ENCODE measurements around the gene EWSR1.
A peak's percentile ranks its signal among the peaks of the same experiment; 100 is the strongest.

The EWSR1 gene

DNA sequence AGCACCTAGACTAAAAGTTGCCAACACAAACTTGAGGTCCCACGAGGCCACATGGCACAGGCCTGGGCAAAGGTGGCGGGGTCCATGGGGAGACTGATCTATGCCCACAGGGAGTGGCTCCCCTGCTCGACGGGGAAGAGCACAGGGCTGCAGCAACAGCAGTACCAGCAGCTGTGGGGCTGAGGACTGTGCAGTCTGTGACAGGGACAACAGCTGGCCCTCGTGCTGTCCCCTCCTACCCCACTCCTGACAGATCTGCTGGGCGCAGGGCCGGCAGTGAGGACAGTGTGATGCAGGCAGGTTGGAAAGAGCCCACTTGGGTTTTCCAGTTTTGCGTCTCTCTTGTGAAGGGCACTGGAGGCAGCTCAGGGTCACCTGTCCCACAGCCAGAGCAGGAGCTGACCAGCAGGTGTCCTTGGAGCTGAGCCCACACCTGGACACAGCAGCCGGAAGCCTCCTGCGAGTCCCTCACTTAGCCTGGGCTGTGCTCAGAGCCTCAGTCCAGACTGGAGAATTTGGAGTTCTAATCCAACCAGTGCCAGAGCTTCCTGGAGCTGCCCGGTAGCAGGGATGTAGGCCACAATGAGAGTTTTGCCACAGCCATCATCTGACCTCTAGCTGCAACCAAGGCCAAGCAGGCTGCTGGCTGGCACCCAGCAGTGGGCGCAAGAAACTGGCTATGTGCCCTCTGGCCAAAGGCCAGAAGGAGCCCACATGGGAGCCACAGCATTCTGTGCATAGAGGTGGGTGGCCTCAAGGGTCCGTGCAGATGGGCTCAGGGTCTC lies 34.8 kb downstream of the EWSR1 start:
- DNase-seq (ENCODE audit: low read depth, low spot score): no peak

- DNase-seq (ENCODE audit: low read depth, low spot score): no peak
Measured at GRCh38 chr22:29305836-29306174, 37.7 kb downstream of the EWSR1 start.

- peak; percentile 67 for DNase-seq (ENCODE audit: low read depth, low spot score)
Measured at GRCh38 chr22:29306175-29306834, 38.2 kb downstream of the EWSR1 start, which contains the start of gene GAS2L1. Gene GAS2L1 (plus strand): TSS chr22:29306650. CDS start chr22:29308106, 1,456 bp downstream.

DNA sequence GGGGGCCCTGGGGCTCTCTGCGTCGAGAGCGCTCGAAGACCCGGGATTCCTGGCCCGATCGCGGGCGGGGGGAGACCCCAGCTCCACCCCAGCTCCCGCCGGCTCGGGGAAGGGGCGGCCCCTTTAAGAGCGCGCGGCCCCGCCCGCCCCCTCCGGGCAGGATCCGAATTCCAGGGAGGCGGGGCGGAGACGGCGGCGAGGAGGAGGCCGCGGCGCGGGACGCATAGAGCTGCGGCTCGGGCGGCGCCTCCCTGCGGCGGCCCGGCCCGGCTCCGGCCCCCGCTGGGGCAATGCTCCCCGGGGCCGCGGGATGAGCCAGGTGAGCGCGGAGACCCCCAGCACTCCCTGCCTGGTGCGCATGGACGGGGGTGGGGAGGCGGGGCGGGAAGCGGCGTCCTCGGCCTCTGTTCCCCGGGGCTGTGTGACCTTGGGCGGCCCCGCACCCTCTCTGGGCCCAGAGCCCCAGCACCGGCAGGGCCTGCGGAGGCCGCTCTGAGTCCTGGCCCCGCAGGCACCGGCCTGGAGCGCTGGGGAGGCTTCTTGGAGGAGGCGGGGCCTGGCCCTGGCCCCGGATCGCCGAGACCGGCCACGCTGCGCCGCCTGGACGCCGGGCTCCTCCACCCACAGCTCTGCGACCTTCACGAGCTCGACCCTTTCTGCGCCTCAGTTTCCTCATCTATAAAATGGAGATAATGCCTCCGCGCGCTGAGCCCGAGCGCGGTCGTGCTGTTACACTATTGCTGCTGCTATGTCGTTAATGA lies 38.9 kb downstream of the EWSR1 start:
- DNase-seq (ENCODE audit: low read depth, low spot score): no peak

DNA sequence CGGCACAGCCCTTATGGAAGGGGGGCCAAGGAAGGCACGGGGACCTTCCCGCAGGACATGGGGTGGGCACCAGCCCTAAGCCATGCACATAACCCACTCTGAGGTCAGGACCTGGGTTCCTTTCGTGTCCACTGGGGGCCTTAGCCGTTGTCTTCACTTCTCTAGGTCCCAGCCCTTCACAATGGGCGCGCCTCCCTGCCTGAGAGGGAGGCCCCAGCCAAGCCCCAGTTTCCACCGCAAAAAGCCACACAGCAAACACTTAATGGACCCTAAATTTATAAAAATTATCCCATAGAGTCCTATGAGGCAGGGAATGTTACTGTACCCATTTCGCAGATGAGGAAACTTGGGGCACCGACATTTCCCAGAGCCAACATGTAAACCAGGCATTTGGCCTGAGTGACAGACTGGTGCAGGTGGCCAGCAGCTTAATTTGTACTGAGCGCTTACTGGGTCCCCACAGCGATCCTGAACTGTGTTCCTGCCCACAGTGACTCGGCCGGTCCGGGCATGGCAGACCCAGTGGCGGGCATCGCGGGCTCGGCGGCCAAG lies 39.6 kb downstream of the EWSR1 start:
- DNase-seq (ENCODE audit: low read depth, low spot score): no peak

DNA sequence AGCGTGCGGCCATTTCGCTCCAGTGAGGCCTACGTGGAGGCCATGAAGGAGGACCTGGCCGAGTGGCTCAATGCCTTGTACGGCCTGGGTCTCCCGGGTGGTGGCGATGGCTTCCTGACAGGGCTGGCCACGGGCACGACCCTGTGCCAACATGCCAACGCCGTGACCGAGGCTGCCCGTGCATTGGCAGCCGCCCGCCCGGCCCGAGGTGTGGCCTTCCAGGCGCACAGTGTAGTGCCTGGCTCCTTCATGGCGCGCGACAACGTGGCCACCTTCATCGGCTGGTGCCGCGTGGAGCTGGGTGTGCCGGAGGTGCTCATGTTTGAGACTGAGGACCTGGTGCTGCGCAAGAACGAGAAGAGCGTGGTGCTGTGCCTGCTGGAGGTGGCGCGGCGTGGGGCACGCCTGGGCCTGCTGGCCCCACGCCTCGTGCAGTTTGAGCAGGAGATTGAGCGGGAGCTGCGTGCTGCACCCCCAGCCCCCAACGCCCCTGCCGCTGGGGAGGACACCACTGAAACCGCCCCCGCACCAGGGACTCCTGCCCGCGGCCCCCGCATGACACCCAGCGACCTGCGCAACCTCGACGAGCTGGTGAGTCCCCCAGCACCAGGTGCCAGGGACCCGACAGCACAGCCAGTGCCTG lies 40.2 kb downstream of the EWSR1 start:
- DNase-seq (ENCODE audit: low read depth, low spot score): no peak

DNA sequence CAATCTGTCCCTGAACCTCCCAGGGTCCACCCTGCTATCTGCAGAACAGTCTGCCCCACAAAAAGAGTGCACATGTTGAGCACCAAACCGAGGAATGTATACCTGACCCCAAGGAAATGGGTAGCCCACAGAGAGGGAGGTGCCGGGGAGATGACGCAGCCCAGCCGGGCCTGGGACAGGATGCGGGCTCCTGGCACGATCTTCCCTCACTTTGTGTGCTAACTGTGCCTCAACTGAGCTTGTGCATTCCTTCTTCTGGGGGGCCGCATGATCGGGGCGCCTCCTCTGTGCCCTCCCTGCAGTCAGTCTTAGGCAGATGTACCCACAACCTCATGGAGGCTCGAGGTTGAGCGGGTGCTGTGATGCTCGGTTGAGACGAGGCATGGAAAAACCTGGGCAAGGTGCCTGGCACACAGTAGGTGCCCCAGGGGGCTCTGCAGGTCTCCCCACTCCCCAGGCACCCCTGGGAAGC lies 40.8 kb downstream of the EWSR1 start:
- no peak for DNase-seq (ENCODE audit: low read depth, low spot score)

GRCh38 chr22:29309332-29310064 lies 41.4 kb downstream of the EWSR1 start:
- DNase-seq (ENCODE audit: low read depth, low spot score): no peak

DNA sequence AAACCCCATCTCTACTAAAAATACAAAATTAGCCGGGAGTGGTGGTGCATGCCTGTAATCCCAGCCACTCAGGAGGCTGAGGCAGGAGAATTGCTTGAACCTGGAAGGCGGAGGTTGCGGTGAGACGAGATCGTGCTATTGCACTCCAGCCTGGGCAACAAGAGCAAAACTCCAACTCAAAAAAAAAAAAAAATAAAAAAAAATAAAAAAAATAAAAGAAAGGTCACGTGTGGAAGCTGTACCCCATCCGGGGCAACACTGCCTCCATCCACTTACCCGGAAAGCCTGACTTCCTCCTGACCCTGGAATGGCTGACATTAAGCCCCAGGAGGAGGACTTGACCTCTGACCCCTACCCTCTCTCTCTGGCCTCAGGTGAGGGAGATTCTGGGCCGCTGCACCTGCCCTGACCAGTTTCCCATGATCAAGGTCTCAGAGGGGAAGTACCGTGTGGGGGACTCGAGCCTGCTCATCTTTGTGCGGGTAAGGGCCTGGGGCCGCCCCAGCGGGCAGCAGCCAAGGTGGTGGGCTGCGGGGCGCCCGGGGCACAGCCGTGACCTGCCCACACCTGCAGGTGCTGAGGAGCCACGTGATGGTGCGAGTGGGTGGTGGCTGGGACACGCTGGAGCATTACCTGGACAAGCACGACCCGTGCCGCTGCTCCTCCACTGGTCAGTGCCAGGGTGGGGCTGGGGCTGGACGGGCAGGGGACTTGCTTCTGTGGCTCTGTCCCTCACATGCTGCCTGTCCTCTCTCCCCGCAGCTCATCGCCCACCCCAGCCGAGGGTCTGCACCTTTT lies 42.2 kb downstream of the EWSR1 start:
- DNase-seq (ENCODE audit: low read depth, low spot score): no peak

DNA sequence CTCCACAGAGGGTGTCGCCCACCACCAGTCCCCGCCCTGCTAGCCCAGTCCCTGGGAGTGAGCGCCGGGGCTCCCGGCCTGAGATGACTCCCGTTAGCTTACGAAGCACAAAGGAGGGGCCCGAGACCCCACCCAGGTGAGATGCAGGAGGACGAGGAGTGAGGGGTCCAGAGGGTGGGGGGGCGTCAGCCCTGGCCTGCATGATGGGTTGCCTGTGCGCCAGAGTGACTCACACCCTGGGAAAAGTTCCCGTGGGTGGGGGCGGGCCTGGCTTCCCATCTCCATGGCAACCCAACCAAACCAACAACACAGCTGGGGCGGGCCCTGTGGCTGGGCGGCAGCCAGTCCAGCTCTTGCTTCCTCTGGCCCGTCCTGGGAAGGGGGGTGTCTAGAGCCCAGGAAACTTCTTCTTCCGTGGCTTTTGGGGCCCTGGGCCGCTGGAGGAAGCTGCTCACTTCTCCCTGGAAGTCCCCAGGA lies 42.8 kb downstream of the EWSR1 start:
- DNase-seq (ENCODE audit: low read depth, low spot score): peak; percentile 88

DNA sequence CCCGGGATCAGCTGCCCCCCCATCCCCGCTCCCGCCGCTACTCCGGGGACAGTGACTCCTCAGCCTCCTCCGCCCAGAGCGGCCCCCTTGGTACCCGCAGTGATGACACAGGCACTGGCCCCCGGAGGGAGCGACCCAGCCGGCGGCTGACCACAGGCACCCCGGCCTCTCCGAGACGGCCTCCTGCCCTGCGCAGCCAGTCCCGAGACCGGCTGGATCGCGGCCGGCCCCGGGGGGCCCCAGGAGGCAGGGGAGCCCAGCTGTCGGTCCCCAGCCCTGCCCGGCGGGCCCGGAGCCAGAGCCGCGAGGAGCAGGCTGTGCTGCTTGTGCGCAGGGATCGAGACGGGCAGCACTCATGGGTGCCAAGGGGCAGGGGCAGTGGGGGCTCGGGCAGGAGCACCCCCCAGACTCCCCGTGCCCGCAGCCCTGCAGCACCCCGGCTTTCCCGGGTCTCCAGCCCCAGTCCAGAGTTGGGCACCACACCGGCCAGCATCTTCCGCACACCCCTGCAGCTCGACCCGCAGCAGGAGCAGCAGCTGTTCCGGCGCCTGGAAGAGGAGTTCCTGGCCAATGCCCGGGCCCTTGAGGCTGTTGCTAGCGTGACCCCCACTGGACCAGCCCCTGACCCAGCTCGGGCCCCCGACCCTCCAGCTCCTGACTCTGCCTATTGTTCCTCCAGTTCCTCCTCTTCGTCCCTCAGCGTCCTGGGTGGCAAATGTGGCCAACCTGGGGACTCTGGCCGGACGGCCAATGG lies 43.6 kb downstream of the EWSR1 start:
- DNase-seq (ENCODE audit: low read depth, low spot score): no peak

DNA sequence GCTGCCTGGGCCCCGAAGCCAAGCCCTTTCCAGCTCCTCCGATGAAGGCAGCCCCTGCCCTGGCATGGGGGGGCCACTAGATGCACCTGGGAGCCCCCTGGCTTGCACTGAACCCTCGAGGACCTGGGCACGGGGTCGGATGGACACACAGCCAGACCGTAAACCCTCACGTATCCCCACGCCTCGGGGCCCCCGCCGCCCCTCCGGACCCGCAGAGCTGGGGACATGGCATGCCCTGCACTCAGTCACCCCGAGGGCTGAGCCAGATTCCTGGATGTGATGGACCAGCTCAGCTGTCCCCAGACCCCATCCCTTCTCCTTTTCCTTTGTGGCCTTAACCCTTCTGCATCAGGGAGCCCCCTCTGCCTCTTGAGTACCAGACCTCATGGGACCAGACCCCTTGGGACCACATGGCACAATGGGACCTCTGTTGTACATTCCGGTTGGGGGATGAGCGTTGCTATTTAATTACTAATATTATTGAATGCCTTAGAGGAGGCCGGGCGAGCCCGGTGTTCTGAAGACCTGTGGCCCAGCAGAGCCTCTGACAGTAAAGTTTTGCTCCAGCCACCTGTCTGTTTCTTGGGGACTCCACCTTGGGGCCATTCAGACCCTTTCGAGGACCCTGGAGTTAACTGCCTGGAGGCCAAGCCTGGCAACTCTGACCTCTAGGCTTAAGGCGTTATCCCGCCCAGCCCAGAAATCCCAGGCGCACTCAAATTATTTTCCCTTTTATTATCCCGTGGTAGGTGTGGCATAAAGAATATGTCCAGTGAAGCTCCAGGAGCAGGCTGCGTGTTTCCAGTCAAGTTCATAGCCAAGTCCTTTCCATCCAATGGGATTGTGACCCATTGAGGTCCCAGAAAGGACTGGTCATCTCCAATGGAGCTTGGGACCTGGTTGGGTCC lies 44.4 kb downstream of the EWSR1 start:
- no peak for DNase-seq (ENCODE audit: low read depth, low spot score)

DNA sequence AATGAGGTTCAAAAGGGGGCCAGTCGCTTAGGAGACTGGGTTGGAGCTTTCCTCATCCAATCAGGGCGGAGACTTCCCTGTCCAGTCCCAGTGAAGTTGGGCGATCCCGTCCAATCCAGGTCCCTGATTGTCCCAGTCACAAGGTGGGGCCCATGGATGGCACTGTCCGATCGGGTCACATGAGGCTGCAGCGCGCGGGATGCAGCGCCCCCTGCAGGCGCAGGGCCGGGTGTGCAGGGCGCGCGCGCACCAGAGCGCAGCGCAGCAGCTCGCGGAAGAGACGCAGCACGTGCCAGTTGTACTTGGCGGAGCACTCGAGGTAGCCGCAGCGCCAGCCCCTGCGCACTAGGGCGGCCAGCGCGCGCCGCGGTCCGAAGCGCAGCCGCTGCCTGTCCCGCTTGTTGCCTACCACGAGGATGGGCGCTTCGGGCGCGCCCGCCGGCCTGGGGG lies 45.1 kb downstream of the EWSR1 start:
- no peak for DNase-seq (ENCODE audit: low read depth, low spot score)

- no peak for DNase-seq (ENCODE audit: low read depth, low spot score)
Measured at GRCh38 chr22:29313576-29314466, 45.8 kb downstream of the EWSR1 start.

DNA sequence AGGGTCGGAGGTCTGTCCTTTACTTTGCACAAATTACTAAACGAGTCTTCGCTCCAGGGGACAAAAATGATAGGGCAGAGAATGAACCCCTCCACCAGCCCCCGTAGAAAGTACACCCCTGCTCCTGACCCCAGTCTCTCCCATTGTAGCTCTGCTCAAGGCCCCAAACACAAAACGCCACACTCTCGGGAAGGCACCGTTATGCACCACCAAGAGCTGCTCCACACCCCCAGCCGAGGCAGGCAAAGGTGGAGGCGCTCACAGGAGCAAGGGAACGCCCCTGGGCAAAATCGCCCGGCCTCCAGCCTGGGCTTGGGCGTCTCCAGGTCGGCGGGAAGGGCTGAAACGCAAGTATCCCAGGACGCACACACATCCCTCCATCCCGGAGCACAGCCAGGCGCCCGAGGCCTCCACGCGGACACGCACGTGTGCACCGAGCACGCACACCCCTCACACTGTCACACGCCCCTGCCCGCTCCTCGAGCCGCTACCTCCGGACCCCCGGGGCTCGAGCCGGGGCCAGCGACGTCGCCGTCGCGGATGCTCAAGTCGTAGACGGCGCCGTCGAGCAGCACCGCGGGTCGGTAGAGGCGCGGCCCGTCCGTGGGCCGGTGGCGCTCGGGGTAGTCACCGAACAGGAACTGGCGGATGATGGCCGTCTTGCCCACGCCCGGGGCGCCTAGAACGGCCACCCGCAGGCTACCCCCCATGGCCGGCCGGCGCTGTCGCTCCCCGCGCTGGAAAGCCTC lies 46.6 kb downstream of the EWSR1 start:
- no peak for DNase-seq (ENCODE audit: low read depth, low spot score)
